MG63 (cell line): ENCODE measurements around the gene LAMA1. TPM values are rescaled to one million over a fixed set of nuclear protein-coding genes. Genes with fewer than 3 reads are reported as not detected.
"Not testable (repeated sequence)": the region's sequence is repeated elsewhere in the genome, so short reads cannot be mapped to it uniquely, and the experiment has no call there.

Experiments
- DNase-seq: peaks from one replicate; pipeline ENCODE4 v3.0.0-alpha.2; 2020
- H3K27me3 ChIP-seq: fragments of 250-450 bp; sonication (Bioruptor Pico); 2 replicates; pipeline ENCODE4 v1.5.1; 2020; ENCODE audit warnings: mild to moderate bottlenecking, moderate library complexity
- H3K36me3 ChIP-seq: fragments of 250-450 bp; sonication (Bioruptor Pico); 2 replicates; pipeline ENCODE4 v1.5.1; 2020; ENCODE audit warnings: mild to moderate bottlenecking, moderate library complexity
- H3K4me3 ChIP-seq: fragments of 250-450 bp; sonication (Bioruptor Pico); 2 replicates; pipeline ENCODE4 v1.5.1; 2020; ENCODE audit warnings: mild to moderate bottlenecking, moderate library complexity
- H3K9me3 ChIP-seq: fragments of 250-450 bp; sonication (Bioruptor Pico); 2 replicates; pipeline ENCODE4 v1.5.1; 2020; ENCODE audit warnings: mild to moderate bottlenecking, moderate library complexity
- total RNA-seq: library from RNA; depleted of rRNA; stranded (reverse); fragments of >200 nt; shearing (Covaris generic); gene quantifications from 2 replicates; pipeline ENCODE4 v1.2.3, GENCODE V29; 2014; ENCODE audit warnings: low replicate concordance; rRNA removed

Gene LAMA1
- total RNA-seq, result 1.1 and 1.6 TPM in 2 replicates

GRCh38 chr18:7117390-7118355, at the start of gene LAMA1:
Gene LAMA1 (minus strand): TSS chr18:7117797. CDS start chr18:7117720, 77 bp downstream.
- H3K4me3 ChIP-seq, result peak within 1 kb of the TSS; percentile 41
- H3K36me3 ChIP-seq, result no peaks in the 10 kb centered on the region
- DNase-seq, result peak; percentile 26
- no peaks in the 10 kb centered on the region; the same call in 1 of the 2 replicates for H3K9me3 ChIP-seq
- H3K27me3 ChIP-seq, result peaks cover 23% of the 10 kb centered on the region

- H3K4me3 ChIP-seq, result no peak overlapping the region
- DNase-seq, result no peak
- no peaks in the 10 kb centered on the region for H3K27me3 ChIP-seq
- no peaks in the 10 kb centered on the region for H3K9me3 ChIP-seq
- no peaks in the 10 kb centered on the region for H3K36me3 ChIP-seq
Measured at GRCh38 chr18:7165846-7166393, 48.3 kb upstream of the LAMA1 start.

GRCh38 chr18:7164323-7165004, 46.9 kb upstream of the LAMA1 start:
- DNase-seq, result no peak
- Histone ChIP-seq H3K27me3 (no peaks in the 10 kb centered on the region), H3K36me3 (no peaks in the 10 kb centered on the region), H3K9me3 (no peaks in the 10 kb centered on the region), H3K4me3 (no peak overlapping the region)

- H3K4me3 ChIP-seq, result no peak overlapping the region
- no peaks in the 10 kb centered on the region for H3K36me3 ChIP-seq
- H3K27me3 ChIP-seq, result no peaks in the 10 kb centered on the region
- no peaks in the 10 kb centered on the region for H3K9me3 ChIP-seq
- peak; percentile 36 for DNase-seq
Measured at GRCh38 chr18:7158216-7158615, 40.6 kb upstream of the LAMA1 start.

- H3K9me3 ChIP-seq, result no peaks in the 10 kb centered on the region
- no peak overlapping the region for H3K4me3 ChIP-seq
- H3K36me3 ChIP-seq, result no peaks in the 10 kb centered on the region
- DNase-seq, result no peak
- no peaks in the 10 kb centered on the region for H3K27me3 ChIP-seq
Measured at GRCh38 chr18:7157760-7158159, 40.2 kb upstream of the LAMA1 start.

- no peaks in the 10 kb centered on the region for H3K36me3 ChIP-seq
- DNase-seq, result no peak
- no peaks in the 10 kb centered on the region for H3K27me3 ChIP-seq
- H3K9me3 ChIP-seq, result no peaks in the 10 kb centered on the region
- H3K4me3 ChIP-seq, result no peak overlapping the region
Measured at GRCh38 chr18:7155887-7156286, 38.3 kb upstream of the LAMA1 start.

GRCh38 chr18:7155092-7155491, 37.5 kb upstream of the LAMA1 start:
- no peak for DNase-seq
- Histone ChIP-seq H3K9me3 (no peaks in the 10 kb centered on the region), H3K4me3 (no peak overlapping the region), H3K27me3 (no peaks in the 10 kb centered on the region), H3K36me3 (no peaks in the 10 kb centered on the region)

GRCh38 chr18:7152440-7152839, 34.8 kb upstream of the LAMA1 start:
- Histone ChIP-seq H3K36me3 (no peaks in the 10 kb centered on the region), H3K9me3 (no peaks in the 10 kb centered on the region), H3K4me3 (no peak overlapping the region), H3K27me3 (no peaks in the 10 kb centered on the region)
- no peak for DNase-seq

GRCh38 chr18:7147399-7147798, 29.8 kb upstream of the LAMA1 start:
- Histone ChIP-seq H3K36me3 (no peaks in the 10 kb centered on the region), H3K9me3 (no peaks in the 10 kb centered on the region), H3K27me3 (no peaks in the 10 kb centered on the region), H3K4me3 (no peak overlapping the region)
- no peak for DNase-seq

GRCh38 chr18:7146067-7146466, 28.5 kb upstream of the LAMA1 start:
- no peak for DNase-seq
- H3K9me3 ChIP-seq, result no peaks in the 10 kb centered on the region
- H3K4me3 ChIP-seq, result no peak overlapping the region
- no peaks in the 10 kb centered on the region for H3K36me3 ChIP-seq
- H3K27me3 ChIP-seq, result no peaks in the 10 kb centered on the region

GRCh38 chr18:7144921-7145320, 27.3 kb upstream of the LAMA1 start:
- not testable (repeated sequence) for H3K4me3 ChIP-seq, H3K27me3 ChIP-seq, H3K9me3 ChIP-seq, DNase-seq, H3K36me3 ChIP-seq

- Histone ChIP-seq H3K4me3 (no peak overlapping the region), H3K36me3 (no peaks in the 10 kb centered on the region), H3K9me3 (no peaks in the 10 kb centered on the region), H3K27me3 (no peaks in the 10 kb centered on the region)
- no peak for DNase-seq
Measured at GRCh38 chr18:7141287-7141686, 23.7 kb upstream of the LAMA1 start.

GRCh38 chr18:7139409-7139808, 21.8 kb upstream of the LAMA1 start:
- no peaks in the 10 kb centered on the region for H3K36me3 ChIP-seq
- H3K9me3 ChIP-seq, result no peaks in the 10 kb centered on the region
- H3K4me3 ChIP-seq, result no peak overlapping the region
- no peaks in the 10 kb centered on the region for H3K27me3 ChIP-seq
- no peak for DNase-seq

GRCh38 chr18:7133181-7133580, 15.6 kb upstream of the LAMA1 start:
- DNase-seq, result no peak
- no peak overlapping the region for H3K4me3 ChIP-seq
- H3K9me3 ChIP-seq, result no peaks in the 10 kb centered on the region
- H3K36me3 ChIP-seq, result no peaks in the 10 kb centered on the region
- no peaks in the 10 kb centered on the region for H3K27me3 ChIP-seq

GRCh38 chr18:7132356-7133150, 15.0 kb upstream of the LAMA1 start:
- no peaks in the 10 kb centered on the region for H3K36me3 ChIP-seq
- no peak overlapping the region for H3K4me3 ChIP-seq
- no peak for DNase-seq
- no peaks in the 10 kb centered on the region for H3K9me3 ChIP-seq
- no peaks in the 10 kb centered on the region for H3K27me3 ChIP-seq

- H3K27me3 ChIP-seq, result peaks cover 12% of the 10 kb centered on the region
- H3K4me3 ChIP-seq, result no peak overlapping the region
- DNase-seq, result no peak
- no peaks in the 10 kb centered on the region for H3K36me3 ChIP-seq
- no peaks in the 10 kb centered on the region for H3K9me3 ChIP-seq
Measured at GRCh38 chr18:7122376-7122775, 4.8 kb upstream of the LAMA1 start.
